RWPE1 (cell line): ENCODE measurements around the gene SIRT5.

Experiments used
- CTCF ChIA-PET: fragments of 350-600 bp; sonication (Branson Sonifier 250); formaldehyde crosslinking; extraction: SDS; loops from one replicate; lab custom pipeline; 2021; lab: Yijun Ruan, JAX
- POLR2A ChIA-PET: fragments of 400-600 bp; formaldehyde crosslinking; extraction: SDS; loops from one replicate; lab custom pipeline; 2020; ENCODE audit warnings: antibody characterized with exemption; ENCODE audit not compliant: low non-redundant PET; lab: Yijun Ruan, JAX
- DNase-seq: peaks from one replicate; pipeline ENCODE4 v3.0.0; 2012; ENCODE audit warnings: low spot score
- H3K27ac ChIP-seq: fragments of 450-650 bp; 2 replicates; pipeline ENCODE4 v1.5.1; 2017
- CTCF ChIP-seq: fragments of 450-650 bp; conservative IDR thresholded peaks from 2 replicates; pipeline ENCODE4 v1.5.1; 2017; ENCODE audit warnings: low read depth, mild to moderate bottlenecking

The SIRT5 gene

GRCh38 chr6:13528232-13528631 is 46.2 kb upstream of the SIRT5 start:
- CTCF ChIA-PET: no interaction called here
- no peak overlapping the region for H3K27ac ChIP-seq
- DNase-seq: no peak
- TF ChIP-seq CTCF: no peak
- POLR2A ChIA-PET: no interaction called here

DNA sequence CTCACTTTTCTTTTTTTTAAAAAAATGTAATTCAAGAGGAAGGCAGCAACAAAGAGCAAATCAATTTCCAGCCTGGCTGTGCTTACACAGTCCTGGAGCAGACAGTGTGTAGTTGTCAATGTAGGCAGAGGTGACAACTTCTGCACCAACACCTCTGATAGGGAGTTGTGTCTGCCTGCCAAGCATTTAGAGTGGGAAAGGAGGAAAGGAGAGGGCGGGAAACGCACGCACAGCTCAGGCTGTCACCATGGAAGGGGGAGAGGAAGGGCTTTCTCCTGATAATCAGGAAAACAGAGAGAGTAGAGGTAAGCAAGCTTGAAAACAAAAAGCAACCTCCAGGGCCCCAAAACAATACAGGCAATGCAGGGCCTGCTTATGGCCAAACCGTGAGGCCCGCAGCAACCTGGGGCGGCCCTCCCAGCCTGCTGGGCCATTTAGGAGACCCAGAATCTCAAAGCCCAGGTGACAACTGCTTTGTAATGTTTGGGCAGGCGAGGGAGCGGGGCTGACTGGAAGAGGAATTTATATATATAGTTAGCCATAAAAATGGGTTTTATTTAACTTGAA is 45.5 kb upstream of the SIRT5 start:
- no peak for DNase-seq
- H3K27ac ChIP-seq: no peak overlapping the region
- POLR2A ChIA-PET: no interaction called here
- CTCF ChIA-PET: no interaction called here
- no peak for TF ChIP-seq CTCF

- DNase-seq: no peak
- CTCF ChIA-PET: interaction anchor here (0.6 kb wide), 1 partner anchor 620 kb away, joined by 4 read pairs; no protein-coding TSS in a partner anchor
- no peak for TF ChIP-seq CTCF
- POLR2A ChIA-PET: no interaction called here
- H3K27ac ChIP-seq: no peak overlapping the region
These were observed 42.4 kb upstream of the SIRT5 start for GRCh38 chr6:13531956-13532355.

DNA sequence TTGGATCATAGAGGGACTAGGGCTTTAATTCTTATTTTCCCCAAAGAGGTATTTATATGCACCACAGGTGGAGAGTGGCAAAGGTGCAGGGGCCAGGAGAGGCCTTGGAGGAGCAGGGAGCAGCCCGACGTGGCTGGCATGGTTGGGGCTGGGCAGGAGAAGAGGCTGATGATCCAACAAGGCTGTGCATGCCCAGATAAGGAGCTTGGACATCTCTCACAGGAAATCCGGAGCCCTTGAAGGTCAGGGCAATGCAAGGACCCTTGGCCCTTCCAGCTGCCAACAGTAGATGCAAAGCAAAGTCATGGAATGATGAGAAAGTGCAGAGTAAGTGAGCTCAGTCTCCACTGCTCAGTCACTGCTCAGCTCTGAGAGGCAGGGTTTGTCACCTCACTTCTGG is 39.9 kb upstream of the SIRT5 start:
- POLR2A ChIA-PET: no interaction called here
- no peak overlapping the region for H3K27ac ChIP-seq
- no peak for DNase-seq
- no peak for TF ChIP-seq CTCF
- CTCF ChIA-PET: no interaction called here

GRCh38 chr6:13535306-13535705 is 39.1 kb upstream of the SIRT5 start:
- ChIA-PET POLR2A (no interaction called here), CTCF (no interaction called here)
- DNase-seq: peak; percentile 25

GRCh38 chr6:13536796-13537526 is 37.4 kb upstream of the SIRT5 start:
- TF ChIP-seq CTCF: no peak

More at GRCh38 chr6:13535306-13535705, 39.1 kb upstream of the SIRT5 start:
- no peak overlapping the region for H3K27ac ChIP-seq
- TF ChIP-seq CTCF: no peak

More at GRCh38 chr6:13536796-13537526, 37.4 kb upstream of the SIRT5 start:
- ChIA-PET POLR2A (no interaction called here), CTCF (interaction anchor here (0.5 to 1.6 kb wide), 2 partner anchors 67 to 162 kb away, joined by 3 to 6 read pairs; no protein-coding TSS in a partner anchor)
- DNase-seq: no peak
- H3K27ac ChIP-seq: no peak overlapping the region
